EH (cell line): Measurements from ENCODE around the gene SETD1A.

Experiments used
- DNase-seq: peaks from one replicate; pipeline ENCODE4 v3.0.0-alpha.2; 2015; ENCODE audit warnings: low read depth

Gene SETD1A

DNA sequence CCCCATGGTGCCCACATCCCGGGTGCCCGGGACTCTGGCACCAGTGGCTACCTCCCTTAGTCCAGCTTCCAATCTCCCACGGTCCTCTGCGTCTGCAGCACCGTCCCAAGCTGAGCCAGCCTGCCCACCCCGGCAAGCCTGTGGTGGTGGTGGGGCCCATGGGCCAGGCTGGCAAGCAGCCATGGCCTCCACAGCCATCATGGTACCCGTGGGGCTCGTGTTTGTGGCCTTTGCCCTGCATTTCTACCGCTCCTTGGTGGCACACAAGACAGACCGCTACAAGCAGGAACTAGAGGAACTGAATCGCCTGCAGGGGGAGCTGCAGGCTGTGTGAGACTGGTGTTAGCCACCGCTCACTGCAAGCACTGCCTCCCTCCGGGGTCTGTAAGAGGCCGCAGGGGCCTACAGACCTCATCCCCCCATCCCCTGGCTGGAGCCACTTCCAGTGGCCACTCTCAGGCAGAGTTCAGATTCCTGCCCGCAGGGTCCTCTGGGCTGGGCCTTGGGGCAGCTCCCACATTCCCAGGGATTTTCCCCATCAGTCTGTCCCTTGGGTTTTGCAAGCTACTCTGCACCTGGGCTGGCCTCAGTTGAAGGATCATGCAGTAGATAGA lies 3.9 kb upstream of the SETD1A start:
- peak; percentile 71 for DNase-seq

DNA sequence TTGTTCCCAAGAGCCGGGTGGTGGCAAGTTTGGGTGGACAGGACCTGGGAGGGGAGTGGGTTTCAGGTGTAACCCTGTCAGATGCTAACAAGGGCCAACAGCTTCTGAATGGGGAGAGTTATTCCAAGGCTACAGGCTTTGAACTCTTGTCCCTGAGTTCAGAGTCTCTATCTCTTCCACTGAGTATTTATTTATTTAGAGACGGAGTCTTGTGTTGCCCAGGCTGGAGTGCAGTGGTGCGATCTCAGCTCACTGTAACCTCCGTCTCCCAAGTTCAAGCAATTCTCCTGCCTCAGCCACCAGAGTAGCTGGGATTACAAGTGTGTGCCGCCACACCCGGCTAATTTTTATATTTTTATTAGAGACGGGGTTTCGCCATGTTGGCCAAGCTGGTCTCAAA lies 2.6 kb upstream of the SETD1A start:
- DNase-seq = no peak

DNA sequence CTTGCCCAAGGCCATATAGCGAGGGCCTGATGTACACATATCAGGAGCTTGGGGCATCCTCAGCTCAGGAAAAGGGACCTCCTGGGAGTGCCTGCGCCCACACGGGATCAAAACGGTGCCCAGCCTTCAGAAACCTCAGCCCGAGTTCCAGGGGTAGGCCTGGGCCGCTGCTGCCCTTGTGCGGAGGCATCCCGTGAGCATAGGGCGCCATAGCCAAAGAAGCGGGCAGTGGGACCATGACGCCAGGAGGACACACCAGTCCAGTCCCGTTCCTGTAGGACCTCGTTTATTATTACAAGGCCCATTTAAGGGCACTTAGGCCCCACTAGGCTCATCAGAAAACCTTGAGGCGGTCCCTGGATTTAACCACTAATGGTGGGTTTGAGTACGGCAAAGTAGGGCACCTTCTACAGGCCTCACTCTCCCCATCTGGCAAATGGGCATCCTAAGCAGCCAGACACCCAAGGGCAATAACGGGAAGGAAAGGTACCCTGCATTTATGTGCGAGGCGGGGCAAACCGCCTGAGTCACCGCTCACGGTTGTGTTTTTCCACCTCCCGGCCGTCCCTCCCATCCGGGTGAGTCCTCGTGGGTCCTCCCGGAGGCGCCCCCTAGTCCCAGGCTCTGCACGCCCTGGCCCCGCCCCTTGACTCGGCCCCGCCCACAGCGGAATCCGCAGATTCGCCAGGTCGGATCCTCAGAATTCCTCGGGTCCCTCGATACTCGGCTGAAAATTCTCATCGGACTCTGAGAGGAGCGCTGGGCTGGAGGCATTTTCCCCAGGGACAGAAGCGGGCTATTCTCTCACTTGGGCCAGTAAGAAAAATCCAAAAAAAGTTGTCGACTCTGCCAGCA lies 726 bp upstream of the SETD1A start:
- peak; percentile 86 for DNase-seq

DNA sequence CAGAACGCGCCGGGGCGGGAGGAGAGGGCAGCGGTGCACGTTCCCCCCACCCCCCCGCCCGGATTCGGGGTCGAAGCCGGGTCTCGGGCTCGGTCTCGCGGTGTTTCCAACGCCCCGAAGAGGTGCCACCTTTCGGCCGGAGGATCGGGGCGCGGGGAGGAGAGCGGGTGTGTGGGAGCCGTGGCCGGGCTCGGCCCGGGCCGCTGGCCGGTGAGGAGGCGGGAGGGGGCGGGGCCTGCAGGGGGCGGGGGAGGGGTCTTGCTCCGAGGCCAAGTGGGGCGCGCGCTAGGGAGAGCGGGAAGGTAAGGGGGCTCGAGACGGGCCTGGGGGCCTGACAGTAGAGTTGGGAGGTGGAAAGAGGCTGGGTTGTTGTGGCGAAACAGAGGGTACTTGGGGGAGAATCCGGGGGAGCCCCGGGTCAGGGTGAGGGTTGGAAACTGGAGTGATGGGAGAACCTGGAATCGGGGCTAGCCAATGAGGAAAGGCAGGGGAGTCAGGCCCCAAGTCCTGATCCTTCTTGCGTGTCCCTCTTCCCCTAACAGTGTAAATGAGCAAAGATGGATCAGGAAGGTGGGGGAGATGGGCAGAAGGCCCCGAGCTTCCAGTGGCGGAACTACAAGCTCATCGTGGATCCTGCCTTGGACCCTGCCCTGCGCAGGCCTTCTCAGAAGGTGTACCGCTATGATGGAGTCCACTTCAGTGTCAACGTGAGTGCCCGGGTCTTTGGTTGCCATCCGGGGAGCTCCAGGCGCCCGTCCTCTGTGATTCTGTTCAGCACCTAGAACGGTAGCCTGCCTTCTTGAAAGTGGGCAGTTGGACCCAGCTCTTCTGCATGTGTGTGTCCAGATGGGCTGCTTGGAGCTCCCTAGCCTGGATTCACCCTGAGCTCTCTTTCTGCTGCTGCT lies 873 bp downstream of the SETD1A start:
- DNase-seq = peak; percentile 67

DNA sequence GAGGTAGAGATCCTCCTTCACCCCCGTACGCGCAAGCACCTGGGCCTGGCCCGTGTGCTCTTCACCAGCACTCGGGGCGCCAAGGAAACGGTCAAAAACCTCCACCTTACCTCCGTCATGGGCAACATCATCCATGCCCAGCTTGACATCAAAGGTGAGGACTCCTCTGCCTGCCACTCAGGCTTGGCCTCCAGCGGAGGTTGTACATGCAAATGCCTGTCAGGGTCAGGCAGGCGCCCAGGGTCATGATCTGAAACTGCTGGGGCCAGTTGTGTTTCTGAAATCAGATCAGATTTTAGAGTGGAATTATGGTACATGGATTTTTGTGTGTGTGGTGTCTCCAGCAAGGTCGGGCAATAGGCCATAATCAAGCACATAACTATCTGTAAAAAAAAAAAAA lies 3.8 kb downstream of the SETD1A start:
- no peak for DNase-seq

DNA sequence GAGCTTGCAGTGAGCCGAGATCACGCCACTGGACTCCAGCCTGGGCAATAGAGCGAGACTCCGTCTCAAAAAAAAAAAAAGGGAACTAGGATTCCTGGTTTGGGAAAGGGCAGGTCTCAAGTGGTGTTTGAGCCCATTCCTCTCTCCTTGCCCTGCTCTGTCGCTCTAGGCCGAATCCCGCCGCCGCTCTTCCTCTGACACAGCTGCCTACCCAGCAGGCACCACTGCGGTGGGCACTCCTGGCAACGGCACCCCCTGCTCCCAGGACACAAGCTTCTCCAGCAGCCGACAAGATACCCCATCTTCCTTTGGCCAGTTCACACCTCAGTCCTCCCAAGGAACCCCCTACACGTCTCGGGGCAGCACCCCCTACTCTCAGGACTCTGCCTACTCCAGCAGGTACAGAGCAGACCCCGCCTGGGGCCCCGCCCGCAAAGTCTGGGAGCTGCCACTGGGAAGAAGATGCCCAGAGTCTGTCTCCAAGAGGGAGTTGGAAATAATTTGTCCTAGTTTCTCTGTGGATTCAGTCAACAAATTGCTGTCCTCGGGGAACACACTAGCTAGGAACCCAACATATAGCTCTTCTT lies 6.5 kb downstream of the SETD1A start:
- no peak for DNase-seq

- no peak for DNase-seq
Measured at GRCh38 chr16:30964574-30965226, 7.1 kb downstream of the SETD1A start.

GRCh38 chr16:30965436-30965835 lies 7.9 kb downstream of the SETD1A start:
- no peak for DNase-seq

- no peak for DNase-seq
Measured at GRCh38 chr16:30966033-30966619, 8.6 kb downstream of the SETD1A start.

DNA sequence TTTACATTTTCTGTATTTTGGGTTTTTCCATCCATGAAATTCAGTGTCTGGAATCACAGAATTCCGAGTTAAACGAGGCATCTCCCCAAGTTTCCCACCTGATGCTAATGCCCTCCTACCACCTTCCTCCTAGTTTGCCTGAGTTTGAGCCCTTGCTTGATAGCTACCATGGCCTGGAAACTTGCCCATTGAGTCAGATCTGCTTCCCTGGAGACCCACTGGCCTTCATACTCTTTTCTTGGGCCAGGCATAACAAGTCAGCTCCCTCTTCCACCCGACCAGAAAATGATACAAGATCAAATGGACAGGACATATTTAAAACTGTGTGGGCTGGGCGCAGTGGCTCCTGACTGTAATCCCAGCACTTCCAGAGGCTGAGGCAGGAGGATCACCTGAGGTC lies 10.2 kb downstream of the SETD1A start:
- no peak for DNase-seq

DNA sequence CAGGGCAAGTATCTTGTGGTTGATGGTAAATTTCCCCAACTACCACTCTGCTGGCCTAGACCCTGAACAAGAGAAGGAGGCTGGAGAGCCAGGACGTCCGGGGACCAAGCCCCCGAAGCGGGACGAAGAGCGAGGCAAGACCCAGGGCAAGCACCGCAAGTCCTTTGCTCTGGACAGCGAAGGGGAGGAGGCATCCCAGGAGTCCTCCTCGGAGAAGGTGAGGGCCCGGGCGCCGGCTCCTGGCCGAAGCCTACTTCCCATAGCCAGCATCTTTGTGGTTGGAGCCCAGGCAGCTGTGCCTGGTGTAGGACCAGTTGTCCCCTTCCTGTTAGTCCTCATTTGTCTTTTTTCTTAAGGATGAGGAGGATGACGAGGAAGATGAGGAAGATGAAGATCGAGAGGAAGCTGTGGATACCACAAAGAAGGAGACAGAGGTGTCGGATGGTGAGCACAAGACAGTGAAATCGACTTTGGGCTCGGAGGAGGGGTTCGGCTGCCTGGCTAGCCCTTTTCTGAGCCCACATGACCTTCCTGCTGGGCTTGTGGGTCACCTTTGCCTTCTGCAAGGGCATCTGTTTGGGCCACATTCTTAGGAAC lies 11.8 kb downstream of the SETD1A start:
- no peak for DNase-seq

GRCh38 chr16:30971298-30971697 lies 13.7 kb downstream of the SETD1A start:
- DNase-seq = no peak

- DNase-seq = peak; percentile 47
Measured at GRCh38 chr16:30972872-30973271, 15.3 kb downstream of the SETD1A start.

DNA sequence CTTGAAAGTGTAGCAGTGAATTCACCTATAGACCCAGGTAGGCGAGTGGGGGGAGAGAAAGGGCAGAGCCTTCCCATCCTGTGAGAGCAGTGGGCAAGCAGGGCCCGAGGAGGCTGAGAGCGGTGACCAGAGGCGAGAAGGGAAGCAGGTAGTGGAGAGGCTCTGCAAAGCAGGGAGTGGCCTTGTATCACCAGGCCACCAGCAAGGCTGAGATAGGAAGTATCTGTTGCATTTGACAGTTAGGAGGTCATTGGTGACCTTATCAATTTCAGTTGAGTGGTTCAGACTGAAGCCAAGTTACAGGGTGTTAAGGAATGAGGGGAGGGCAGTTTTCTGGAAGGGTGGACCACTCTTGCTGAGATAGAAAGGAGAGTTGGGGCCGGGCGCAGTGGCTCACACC lies 16.8 kb downstream of the SETD1A start:
- no peak for DNase-seq

DNA sequence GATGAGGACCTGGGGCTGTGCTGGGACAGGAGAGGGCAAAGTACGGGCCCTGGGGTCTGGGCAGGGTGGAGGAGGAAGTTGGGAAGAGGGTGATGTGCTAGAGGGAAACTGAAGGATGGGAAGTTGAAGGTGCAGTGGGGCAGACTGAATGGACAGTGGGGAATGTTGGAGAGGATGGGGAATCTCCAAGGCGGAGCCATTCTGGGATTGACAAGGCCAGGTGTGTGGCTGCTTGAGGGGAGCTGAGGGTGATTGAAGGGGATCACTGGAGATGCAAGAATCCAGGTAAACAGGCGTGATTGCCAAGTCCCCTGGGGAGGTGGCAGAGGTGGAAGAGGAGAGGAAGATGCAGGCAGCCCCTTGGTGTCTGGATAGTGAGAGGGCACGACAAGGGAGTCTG lies 18.9 kb downstream of the SETD1A start:
- DNase-seq = no peak

DNA sequence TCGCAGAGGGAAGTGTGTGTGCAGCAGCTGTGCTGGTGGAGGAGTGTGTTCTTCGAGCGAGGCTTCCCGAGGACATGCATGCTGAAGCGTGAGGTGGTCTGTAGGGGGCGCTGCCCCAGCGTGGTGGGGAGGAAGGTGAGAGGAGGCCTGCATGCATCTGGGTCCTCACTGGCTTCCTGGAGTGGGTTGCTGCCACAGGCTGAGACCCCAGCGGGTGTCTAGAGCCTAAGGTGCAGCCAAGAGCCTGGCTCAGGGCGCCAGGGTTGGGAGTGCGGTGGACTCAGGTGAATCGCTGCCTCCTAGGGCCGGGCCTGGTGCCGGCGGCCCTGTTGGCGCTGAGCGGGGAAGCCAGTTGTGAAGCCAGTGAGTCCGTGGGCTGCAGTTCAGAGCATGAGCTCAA lies 19.9 kb downstream of the SETD1A start:
- DNase-seq = no peak

DNA sequence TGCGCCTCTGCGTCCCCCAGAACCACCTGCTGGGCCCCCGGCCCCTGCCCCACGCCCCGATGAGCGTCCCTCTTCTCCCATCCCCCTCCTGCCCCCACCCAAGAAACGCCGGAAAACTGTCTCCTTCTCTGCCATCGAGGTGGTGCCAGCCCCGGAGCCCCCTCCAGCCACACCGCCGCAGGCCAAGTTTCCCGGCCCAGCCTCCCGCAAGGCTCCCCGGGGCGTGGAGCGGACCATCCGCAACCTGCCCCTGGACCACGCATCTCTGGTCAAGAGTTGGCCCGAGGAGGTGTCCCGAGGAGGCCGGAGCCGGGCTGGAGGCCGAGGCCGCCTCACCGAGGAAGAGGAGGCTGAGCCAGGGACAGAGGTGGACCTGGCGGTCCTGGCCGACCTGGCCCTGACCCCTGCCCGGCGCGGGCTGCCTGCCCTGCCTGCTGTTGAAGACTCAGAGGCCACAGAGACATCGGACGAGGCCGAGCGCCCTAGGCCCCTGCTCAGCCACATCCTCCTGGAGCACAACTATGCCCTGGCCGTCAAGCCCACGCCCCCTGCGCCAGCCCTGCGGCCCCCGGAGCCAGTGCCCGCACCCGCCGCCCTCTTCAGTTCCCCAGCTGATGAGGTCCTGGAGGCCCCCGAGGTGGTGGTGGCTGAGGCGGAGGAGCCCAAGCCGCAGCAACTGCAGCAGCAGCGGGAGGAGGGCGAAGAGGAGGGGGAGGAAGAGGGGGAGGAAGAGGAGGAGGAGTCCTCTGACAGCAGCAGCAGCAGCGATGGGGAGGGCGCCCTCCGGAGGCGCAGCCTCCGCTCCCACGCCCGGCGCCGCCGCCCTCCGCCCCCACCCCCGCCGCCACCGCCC lies 21.8 kb downstream of the SETD1A start:
- DNase-seq = no peak

GRCh38 chr16:30980023-30980371 lies 22.4 kb downstream of the SETD1A start:
- DNase-seq = no peak

- DNase-seq = no peak
Measured at GRCh38 chr16:30980434-30980833, 22.9 kb downstream of the SETD1A start.

GRCh38 chr16:30980959-30981358 lies 23.4 kb downstream of the SETD1A start:
- no peak for DNase-seq
